ENCODE measurements around the gene NOS1AP. TPM values are rescaled to one million over a fixed set of nuclear protein-coding genes. Genes with fewer than 3 reads are reported as not detected.

The NOS1AP gene
- total and polyA plus RNA-seq, 2 donors from 2014 or later, result 0.47 to 10.7 TPM

DNA sequence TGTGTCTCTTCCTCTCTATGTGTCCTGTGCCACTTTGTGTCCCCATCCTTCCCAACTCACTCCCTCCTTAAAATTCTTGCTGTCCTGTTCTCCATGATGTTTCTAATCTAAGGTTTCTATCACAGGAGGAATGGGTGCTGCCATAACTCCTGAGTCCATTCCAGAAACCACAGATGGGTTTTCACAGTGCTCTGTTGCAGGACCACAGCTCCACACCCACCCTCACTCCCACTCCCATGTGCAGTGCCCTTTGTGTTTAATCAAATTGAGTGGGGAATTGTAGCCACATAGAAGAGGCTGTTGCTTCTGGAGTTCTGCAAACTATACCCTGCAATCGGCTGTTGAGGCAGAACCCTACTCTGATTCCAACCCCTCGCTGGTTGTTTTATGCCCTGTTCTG is 165.1 kb downstream of the NOS1AP start:
- Histone ChIP-seq H3K9ac (ENCODE audit: low read length in 3 of 3) (no peak overlapping the region), H3K4me3 (ENCODE audit: low read length in 3 of 3) (no peak overlapping the region), H3K9me3 (ENCODE audit: control insufficient read depth in 2 of 3, insufficient read depth in 1 of 3, low read length in 3 of 3) (no peaks in the 10 kb centered on the region), H3K36me3 (ENCODE audit: control insufficient read depth in 2 of 3, insufficient read depth in 3 of 3, low read length in 3 of 3) (no peaks in the 10 kb centered on the region), H3K27me3 (ENCODE audit: control insufficient read depth, insufficient read depth, low read length) (no peaks in the 10 kb centered on the region), H3K4me1 (ENCODE audit: control insufficient read depth in 2 of 3, insufficient read depth in 2 of 3, low read depth in 1 of 3, low read length in 3 of 3) (peaks cover 2 to 16% (median 3%) of the 10 kb centered on the region in 3 donors), H3K27ac (ENCODE audit: low read depth in 2 of 2, low read length in 2 of 2) (no peak overlapping the region)
- DNase-seq (no peak), FAIRE-seq (no peak)
- TF ChIP-seq, protein P1, sequence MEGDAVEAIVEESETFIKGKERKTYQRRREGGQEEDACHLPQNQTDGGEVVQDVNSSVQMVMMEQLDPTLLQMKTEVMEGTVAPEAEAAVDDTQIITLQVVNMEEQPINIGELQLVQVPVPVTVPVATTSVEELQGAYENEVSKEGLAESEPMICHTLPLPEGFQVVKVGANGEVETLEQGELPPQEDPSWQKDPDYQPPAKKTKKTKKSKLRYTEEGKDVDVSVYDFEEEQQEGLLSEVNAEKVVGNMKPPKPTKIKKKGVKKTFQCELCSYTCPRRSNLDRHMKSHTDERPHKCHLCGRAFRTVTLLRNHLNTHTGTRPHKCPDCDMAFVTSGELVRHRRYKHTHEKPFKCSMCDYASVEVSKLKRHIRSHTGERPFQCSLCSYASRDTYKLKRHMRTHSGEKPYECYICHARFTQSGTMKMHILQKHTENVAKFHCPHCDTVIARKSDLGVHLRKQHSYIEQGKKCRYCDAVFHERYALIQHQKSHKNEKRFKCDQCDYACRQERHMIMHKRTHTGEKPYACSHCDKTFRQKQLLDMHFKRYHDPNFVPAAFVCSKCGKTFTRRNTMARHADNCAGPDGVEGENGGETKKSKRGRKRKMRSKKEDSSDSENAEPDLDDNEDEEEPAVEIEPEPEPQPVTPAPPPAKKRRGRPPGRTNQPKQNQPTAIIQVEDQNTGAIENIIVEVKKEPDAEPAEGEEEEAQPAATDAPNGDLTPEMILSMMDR (IDR thresholded peaks at IDR 0.05; ENCODE audit: borderline replicate concordance, extremely low read depth, insufficient read depth), result no peak
- intact Hi-C loops (cut with DNase I), result no loop called here

DNA sequence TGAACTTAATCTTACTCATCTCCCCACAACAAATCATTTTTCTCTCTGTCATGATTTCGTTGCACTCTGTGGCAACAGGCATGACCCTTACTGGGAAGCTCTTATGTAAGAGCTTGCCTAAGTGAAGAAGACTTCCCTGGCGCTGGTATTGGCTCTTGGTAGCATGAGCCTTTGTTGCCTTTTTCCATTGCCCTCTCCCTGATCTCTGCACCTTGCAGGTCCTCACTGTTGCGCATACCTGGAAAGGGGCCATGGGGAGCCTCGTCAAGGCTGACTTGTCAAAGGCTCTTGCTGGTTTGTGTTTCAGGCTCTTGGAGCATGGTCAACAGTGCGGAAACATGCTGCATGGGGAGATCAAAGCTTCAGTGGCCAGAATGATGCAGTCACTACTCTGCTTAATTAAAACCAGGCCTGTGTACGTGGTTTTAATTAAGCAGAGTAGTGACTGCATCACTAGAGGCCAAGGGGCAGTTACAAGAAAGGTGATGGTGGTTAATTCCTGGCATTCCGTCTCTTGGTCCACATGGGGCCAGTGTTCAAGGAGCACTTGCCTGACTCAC is 165.8 kb downstream of the NOS1AP start:
- TF ChIP-seq, protein P1 (IDR thresholded peaks at IDR 0.05; ENCODE audit: borderline replicate concordance, extremely low read depth, insufficient read depth), result no peak
- H3K36me3 ChIP-seq (ENCODE audit: control insufficient read depth in 2 of 3, insufficient read depth in 3 of 3, low read length in 3 of 3), result no peaks in the 10 kb centered on the region
- peaks cover 2 to 20% (median 3%) of the 10 kb centered on the region in 3 donors for H3K4me1 ChIP-seq (ENCODE audit: control insufficient read depth in 2 of 3, insufficient read depth in 2 of 3, low read depth in 1 of 3, low read length in 3 of 3)
- FAIRE-seq, result no peak
- no peaks in the 10 kb centered on the region for H3K9me3 ChIP-seq (ENCODE audit: control insufficient read depth in 2 of 3, insufficient read depth in 1 of 3, low read length in 3 of 3)
- H3K4me3 ChIP-seq (ENCODE audit: low read length in 3 of 3), result no peak overlapping the region
- intact Hi-C loops (cut with DNase I), result no loop called here
- H3K9ac ChIP-seq (ENCODE audit: low read length in 3 of 3), result no peak overlapping the region
- no peak overlapping the region for H3K27ac ChIP-seq (ENCODE audit: low read depth in 2 of 2, low read length in 2 of 2)
- H3K27me3 ChIP-seq (ENCODE audit: control insufficient read depth, insufficient read depth, low read length), result no peaks in the 10 kb centered on the region
- DNase-seq, result peak; percentile 88 to 96 (median 91)

DNA sequence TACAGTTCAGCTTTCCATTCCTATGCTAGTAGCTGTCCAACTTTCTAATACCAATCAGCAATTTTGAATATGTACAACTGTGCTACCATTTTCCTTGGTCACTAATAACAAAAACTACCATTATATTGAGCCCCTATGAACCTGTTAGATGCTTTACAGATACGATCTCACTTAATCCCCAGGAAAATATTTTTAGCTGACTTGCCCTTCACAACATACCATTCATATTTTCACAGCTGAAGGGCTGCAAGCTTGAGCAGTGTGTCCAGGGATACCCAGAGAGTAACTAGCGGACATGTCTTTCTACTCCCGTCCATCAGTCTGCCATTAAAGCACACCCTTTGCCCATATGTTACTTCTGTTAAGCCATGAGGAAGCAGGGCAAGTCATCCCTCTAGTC is 166.7 kb downstream of the NOS1AP start:
- DNase-seq (no peak), FAIRE-seq (no peak)
- H3K27me3 ChIP-seq (ENCODE audit: control insufficient read depth, insufficient read depth, low read length), result no peaks in the 10 kb centered on the region
- H3K9me3 ChIP-seq (ENCODE audit: control insufficient read depth in 2 of 3, insufficient read depth in 1 of 3, low read length in 3 of 3), result no peaks in the 10 kb centered on the region
- no peak overlapping the region for H3K9ac ChIP-seq (ENCODE audit: low read length in 3 of 3)
- H3K4me1 ChIP-seq (ENCODE audit: control insufficient read depth in 2 of 3, insufficient read depth in 2 of 3, low read depth in 1 of 3, low read length in 3 of 3), result peaks cover 2 to 20% (median 3%) of the 10 kb centered on the region in 3 donors
- H3K4me3 ChIP-seq (ENCODE audit: low read length in 3 of 3), result no peak overlapping the region
- TF ChIP-seq, protein P1 (IDR thresholded peaks at IDR 0.05; ENCODE audit: borderline replicate concordance, extremely low read depth, insufficient read depth), result no peak
- H3K27ac ChIP-seq (ENCODE audit: low read depth in 2 of 2, low read length in 2 of 2), result no peak overlapping the region
- intact Hi-C loops (cut with DNase I), result no loop called here
- no peaks in the 10 kb centered on the region for H3K36me3 ChIP-seq (ENCODE audit: control insufficient read depth in 2 of 3, insufficient read depth in 3 of 3, low read length in 3 of 3)

DNA sequence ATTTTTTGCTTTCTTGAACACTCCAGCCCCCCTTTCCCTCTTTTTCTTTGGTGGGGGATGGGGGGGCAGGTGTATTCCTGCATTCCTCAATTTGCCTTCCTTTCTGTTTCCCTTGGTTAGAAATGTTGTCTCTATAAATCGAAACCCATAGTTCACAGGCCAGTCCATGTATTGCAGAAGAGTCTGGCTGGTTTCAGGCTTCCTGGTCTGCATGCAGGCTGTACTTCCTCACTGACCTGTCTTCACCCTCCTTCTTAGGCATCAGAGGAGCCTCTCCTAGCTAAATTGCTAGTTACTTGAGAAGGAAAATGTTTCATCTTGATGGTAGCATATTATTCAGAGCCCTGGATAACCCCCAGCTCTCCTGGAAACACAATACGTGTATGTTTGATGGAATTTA is 167.1 kb downstream of the NOS1AP start:
- no peak overlapping the region for H3K9ac ChIP-seq (ENCODE audit: low read length in 3 of 3)
- H3K4me1 ChIP-seq (ENCODE audit: control insufficient read depth in 2 of 3, insufficient read depth in 2 of 3, low read depth in 1 of 3, low read length in 3 of 3), result peaks cover 2 to 20% (median 3%) of the 10 kb centered on the region in 3 donors
- intact Hi-C loops (cut with DNase I), result no loop called here
- no peak for DNase-seq
- no peak overlapping the region for H3K4me3 ChIP-seq (ENCODE audit: low read length in 3 of 3)
- H3K27me3 ChIP-seq (ENCODE audit: control insufficient read depth, insufficient read depth, low read length), result no peaks in the 10 kb centered on the region
- no peak overlapping the region for H3K27ac ChIP-seq (ENCODE audit: low read depth in 2 of 2, low read length in 2 of 2)
- TF ChIP-seq, protein P1 (IDR thresholded peaks at IDR 0.05; ENCODE audit: borderline replicate concordance, extremely low read depth, insufficient read depth), result no peak
- FAIRE-seq, result no peak
- H3K36me3 ChIP-seq (ENCODE audit: control insufficient read depth in 2 of 3, insufficient read depth in 3 of 3, low read length in 3 of 3), result no peaks in the 10 kb centered on the region
- H3K9me3 ChIP-seq (ENCODE audit: control insufficient read depth in 2 of 3, insufficient read depth in 1 of 3, low read length in 3 of 3), result no peaks in the 10 kb centered on the region
